ENCODE data around the gene NRBF2. TPM values are rescaled to one million over a fixed set of nuclear protein-coding genes. Genes with fewer than 3 reads are reported as not detected.

Gene NRBF2
- total and polyA plus RNA-seq, 9 of the 15 experiments (the other 6 are each of a cell fraction or from before 2014, with no cell fraction given): 20.8 to 52.1 (median 30.5) TPM

DNA sequence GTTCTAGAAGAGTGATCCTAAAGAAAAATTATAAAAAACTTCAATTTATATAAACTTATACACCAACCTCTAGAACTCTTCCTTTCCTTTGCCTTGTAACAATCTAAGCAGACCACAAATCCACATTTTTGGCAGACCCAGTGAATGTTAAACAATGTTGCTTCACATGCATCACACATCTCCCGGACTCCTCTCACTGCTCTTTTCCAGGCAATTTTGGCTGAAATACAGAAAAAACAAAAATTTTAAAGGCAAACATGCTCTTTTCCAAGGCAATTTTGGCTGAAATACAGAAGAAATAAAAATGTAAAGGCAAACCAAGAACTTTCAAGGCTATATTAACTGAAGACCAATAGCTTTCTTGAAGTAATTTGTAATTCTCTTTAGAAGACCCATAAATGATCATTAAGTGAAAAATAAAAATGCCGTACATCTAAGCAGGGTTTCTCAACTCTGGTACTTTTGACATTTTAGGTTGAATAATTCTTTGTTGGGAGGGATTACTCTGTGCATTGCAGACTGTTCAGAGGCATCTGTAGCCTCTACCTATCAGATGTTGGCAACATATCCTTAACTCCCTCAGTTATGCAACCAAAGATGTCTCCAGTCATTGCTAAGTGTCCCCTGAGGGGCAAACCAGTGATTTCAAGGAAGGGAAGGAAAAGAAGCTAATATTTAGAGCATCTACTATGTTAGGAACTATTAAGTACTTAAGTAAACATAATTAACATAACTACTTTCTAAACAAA lies 64.4 kb downstream of the NRBF2 start:
- Histone ChIP-seq H3K4me3 (no peak overlapping the region), H3K9me1 (ENCODE audit: control insufficient read depth, insufficient read depth, low read length) (no peaks in the 10 kb centered on the region), H3K36me3 (ENCODE audit: control insufficient read depth, insufficient read depth, low read length) (peaks cover 65% of the 10 kb centered on the region), H3K27me3 (ENCODE audit: control insufficient read depth in 2 of 2, insufficient read depth in 2 of 2, low read length in 2 of 2) (no peaks in the 10 kb centered on the region), H4K20me1 (replicated peaks; ENCODE audit: control insufficient read depth, insufficient read depth, low read length) (no peaks in the 10 kb centered on the region), H3K79me2 (ENCODE audit: control insufficient read depth, insufficient read depth, low read length) (no peaks in the 10 kb centered on the region), H3K27ac (ENCODE audit: extremely low read depth, low read depth, low read length) (no peak overlapping the region), H3K9ac (ENCODE audit: insufficient read depth in 1 of 2, low read depth in 2 of 2, low read length in 2 of 2) (no peak overlapping the region), H3K4me1 (replicated peaks in 1 of 2; ENCODE audit: control insufficient read depth in 2 of 2, insufficient read depth in 2 of 2, low read length in 2 of 2) (no peaks in the 10 kb centered on the region), H3K9me3 (replicated peaks; ENCODE audit: control insufficient read depth, insufficient read depth, low read depth, low read length) (no peaks in the 10 kb centered on the region), H3K4me2 (ENCODE audit: insufficient read depth, low read length) (no peak overlapping the region), H2AFZ (ENCODE audit: low read depth, low read length) (no peak overlapping the region)
- ChIA-PET POLR2A (no interaction called here), CTCF (ENCODE audit: low intra/inter-chr PET ratio) (no interaction called here)
- in situ Hi-C loops (cut with MboI): no loop called here
- DNase-seq (ENCODE audit: extremely low read depth in 1 of 4, low spot score in 3 of 4) (no peak), FAIRE-seq (no peak), ATAC-seq (no peak)
- TF ChIP-seq, protein P1, sequence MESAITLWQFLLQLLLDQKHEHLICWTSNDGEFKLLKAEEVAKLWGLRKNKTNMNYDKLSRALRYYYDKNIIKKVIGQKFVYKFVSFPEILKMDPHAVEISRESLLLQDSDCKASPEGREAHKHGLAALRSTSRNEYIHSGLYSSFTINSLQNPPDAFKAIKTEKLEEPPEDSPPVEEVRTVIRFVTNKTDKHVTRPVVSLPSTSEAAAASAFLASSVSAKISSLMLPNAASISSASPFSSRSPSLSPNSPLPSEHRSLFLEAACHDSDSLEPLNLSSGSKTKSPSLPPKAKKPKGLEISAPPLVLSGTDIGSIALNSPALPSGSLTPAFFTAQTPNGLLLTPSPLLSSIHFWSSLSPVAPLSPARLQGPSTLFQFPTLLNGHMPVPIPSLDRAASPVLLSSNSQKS (CRISPR knock-in tag; IDR thresholded peaks at IDR 0.05): no peak
- TF ChIP-seq C11orf30 (IDR thresholded peaks at IDR 0.05; ENCODE audit: low read depth) (no peak), ZNF717 (CRISPR knock-in tag; IDR thresholded peaks at IDR 0.05) (no peak), FOXK2 (conservative IDR thresholded peaks at IDR 0.05 in 1 of 2, IDR thresholded peaks at IDR 0.05 in 1 of 2; ENCODE audit: low read depth in 2 of 2) (no peak), ZNF253 (CRISPR knock-in tag; conservative IDR thresholded peaks at IDR 0.05) (no peak), PURB (CRISPR knock-in tag; IDR thresholded peaks at IDR 0.05; ENCODE audit: low read depth) (no peak), XRCC3 (IDR thresholded peaks at IDR 0.05) (no peak)
- TF ChIP-seq, protein P2, sequence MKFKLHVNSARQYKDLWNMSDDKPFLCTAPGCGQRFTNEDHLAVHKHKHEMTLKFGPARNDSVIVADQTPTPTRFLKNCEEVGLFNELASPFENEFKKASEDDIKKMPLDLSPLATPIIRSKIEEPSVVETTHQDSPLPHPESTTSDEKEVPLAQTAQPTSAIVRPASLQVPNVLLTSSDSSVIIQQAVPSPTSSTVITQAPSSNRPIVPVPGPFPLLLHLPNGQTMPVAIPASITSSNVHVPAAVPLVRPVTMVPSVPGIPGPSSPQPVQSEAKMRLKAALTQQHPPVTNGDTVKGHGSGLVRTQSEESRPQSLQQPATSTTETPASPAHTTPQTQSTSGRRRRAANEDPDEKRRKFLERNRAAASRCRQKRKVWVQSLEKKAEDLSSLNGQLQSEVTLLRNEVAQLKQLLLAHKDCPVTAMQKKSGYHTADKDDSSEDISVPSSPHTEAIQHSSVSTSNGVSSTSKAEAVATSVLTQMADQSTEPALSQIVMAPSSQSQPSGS (CRISPR knock-in tag; IDR thresholded peaks at IDR 0.05): no peak
- TF ChIP-seq, protein P3, sequence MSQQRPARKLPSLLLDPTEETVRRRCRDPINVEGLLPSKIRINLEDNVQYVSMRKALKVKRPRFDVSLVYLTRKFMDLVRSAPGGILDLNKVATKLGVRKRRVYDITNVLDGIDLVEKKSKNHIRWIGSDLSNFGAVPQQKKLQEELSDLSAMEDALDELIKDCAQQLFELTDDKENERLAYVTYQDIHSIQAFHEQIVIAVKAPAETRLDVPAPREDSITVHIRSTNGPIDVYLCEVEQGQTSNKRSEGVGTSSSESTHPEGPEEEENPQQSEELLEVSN (IDR thresholded peaks at IDR 0.05; ENCODE audit: borderline replicate concordance in 1 of 2, extremely low read depth in 1 of 2, insufficient read depth in 1 of 2, insufficient read length in 1 of 2, low read depth in 1 of 2, low read length in 1 of 2, poor library complexity in 1 of 2, severe bottlenecking in 1 of 2): no peak
- 100% methylated on average over 2 of the region's 2 CpGs for WGBS (ENCODE audit: insufficient coverage, low coverage, missing lambda C conversion rate)
- BruUV-seq (replicated peaks): no TSS peak
- intact Hi-C loops (cut with micrococcal nuclease): no loop called here
